Thymus (tissue), 11 donors: ENCODE measurements around the gene TMEM106A. TPM values are rescaled to one million over a fixed set of nuclear protein-coding genes. Genes with fewer than 3 reads are reported as not detected.

ENCODE experiments used
- DNase-seq, 9 donors: peaks; one replicate each; pipeline ENCODE4 v3.0.0-alpha.2; 2013; ENCODE audit warnings: low spot score in 9 of 9, low read depth in 6 of 9, missing footprints in 1 of 9
- H3K27ac ChIP-seq, 2 donors: one replicate each; pipeline ENCODE4 v1.5.1; 2013; ENCODE audit warnings: control low read depth in 1 of 2, low read depth in 1 of 2, low read length in 1 of 2, mild to moderate bottlenecking in 1 of 2, moderate library complexity in 1 of 2
- H3K27me3 ChIP-seq, 2 donors: one replicate each; pipeline ENCODE4 v1.5.1; 2013; ENCODE audit warnings: low read length in 1 of 2; ENCODE audit not compliant: control insufficient read depth in 2 of 2, insufficient read depth in 1 of 2
- H3K36me3 ChIP-seq, 2 donors: one replicate each; pipeline ENCODE4 v1.5.1; 2013; ENCODE audit warnings: low read length in 1 of 2, mild to moderate bottlenecking in 1 of 2, moderate library complexity in 1 of 2; ENCODE audit not compliant: control insufficient read depth in 2 of 2, insufficient read depth in 2 of 2
- H3K4me1 ChIP-seq, 2 donors: one replicate each; pipeline ENCODE4 v1.5.1; 2013; ENCODE audit warnings: low read length in 2 of 2; ENCODE audit not compliant: control insufficient read depth in 2 of 2, insufficient read depth in 2 of 2
- H3K4me3 ChIP-seq, 2 donors: one replicate each; pipeline ENCODE4 v1.5.1; 2013; ENCODE audit warnings: low read length in 2 of 2, control low read depth in 1 of 2, mild to moderate bottlenecking in 1 of 2
- H3K9me3 ChIP-seq, 2 donors: one replicate each; pipeline ENCODE4 v1.5.1; 2013; ENCODE audit warnings: low read length in 1 of 2, mild to moderate bottlenecking in 1 of 2; ENCODE audit not compliant: control insufficient read depth in 2 of 2, insufficient read depth in 1 of 2
- WGBS: extraction: QIAGEN DNeasy Blood & Tissue Kit; methylation state at CpG from one replicate; pipeline ENCODE4 v1.1.7; 2013; 5-methylcytosine and 5-hydroxymethylcytosine counted together
- polyA plus RNA-seq: library from polyadenylated mRNA; stranded (reverse); fragments of 200-250 nt; gene quantifications from one replicate; pipeline ENCODE4 v1.2.3, GENCODE V29; 2013
- total RNA-seq: library from RNA; stranded (reverse); fragments of 120-200 nt; gene quantifications from one replicate; pipeline ENCODE4 v1.2.4, GENCODE V29; 2013
- donor health status: healthy.

The TMEM106A gene
- total and polyA plus RNA-seq, 2 donors = 2.6 to 4.4 TPM

GRCh38 chr17:43211123-43211479 is 574 bp upstream of the TMEM106A start:
- peak in 1 of 9 donors; percentile 16 for DNase-seq
- Histone ChIP-seq H3K27me3 (no peaks in the 10 kb centered on the region), H3K4me3 (peak overlapping the region; percentile 57 to 68), H3K4me1 (peaks cover 21 to 26% of the 10 kb centered on the region in 2 donors), H3K36me3 (peaks cover 28 to 33% of the 10 kb centered on the region in 2 donors), H3K27ac (peak overlapping the region; percentile 21 to 63), H3K9me3 (no peaks in the 10 kb centered on the region)
- WGBS = 17% methylated on average over 2 of the region's 2 CpGs

GRCh38 chr17:43212641-43213490 is 1.2 kb downstream of the TMEM106A start:
- peak overlapping the region; percentile 57 to 68 for H3K4me3 ChIP-seq
- H3K9me3 ChIP-seq = no peaks in the 10 kb centered on the region
- DNase-seq = peak in 3 of 9 donors; percentile 32 to 56 (median 38)
- no peaks in the 10 kb centered on the region for H3K27me3 ChIP-seq
- H3K36me3 ChIP-seq = peaks cover 19 to 26% of the 10 kb centered on the region in 2 donors
- WGBS = 25% methylated on average over 7 of the region's 7 CpGs
- H3K27ac ChIP-seq = peak overlapping the region; percentile 34 to 74
- peaks cover 28 to 35% of the 10 kb centered on the region in 2 donors for H3K4me1 ChIP-seq

GRCh38 chr17:43213545-43213944 is 1.9 kb downstream of the TMEM106A start:
- H3K27ac ChIP-seq = peak overlapping the region in 1 of 2 donors; percentile 30
- H3K27me3 ChIP-seq = no peaks in the 10 kb centered on the region
- peaks cover 20 to 23% of the 10 kb centered on the region in 2 donors for H3K36me3 ChIP-seq
- H3K9me3 ChIP-seq = no peaks in the 10 kb centered on the region
- no peak overlapping the region for H3K4me3 ChIP-seq
- WGBS = 95% methylated on average over 2 of the region's 2 CpGs
- peaks cover 31 to 40% of the 10 kb centered on the region in 2 donors for H3K4me1 ChIP-seq
- no peak for DNase-seq

GRCh38 chr17:43215341-43215740 is 3.7 kb downstream of the TMEM106A start:
- no peak overlapping the region for H3K4me3 ChIP-seq
- H3K9me3 ChIP-seq = no peaks in the 10 kb centered on the region
- H3K4me1 ChIP-seq = peaks cover 31 to 40% of the 10 kb centered on the region in 2 donors
- H3K27me3 ChIP-seq = no peaks in the 10 kb centered on the region
- no peak overlapping the region for H3K27ac ChIP-seq
- peaks cover 10 to 13% of the 10 kb centered on the region in 2 donors for H3K36me3 ChIP-seq
- no peak for DNase-seq
- WGBS = 99% methylated on average over 3 of the region's 3 CpGs

GRCh38 chr17:43216369-43216761 is 4.7 kb downstream of the TMEM106A start:
- H3K9me3 ChIP-seq = no peaks in the 10 kb centered on the region
- H3K4me3 ChIP-seq = no peak overlapping the region
- DNase-seq = no peak
- over 99% methylated on average over 4 of the region's 4 CpGs for WGBS
- H3K27ac ChIP-seq = no peak overlapping the region
- H3K27me3 ChIP-seq = no peaks in the 10 kb centered on the region
- peaks cover 10 to 18% of the 10 kb centered on the region in 2 donors for H3K36me3 ChIP-seq
- H3K4me1 ChIP-seq = peaks cover 27 to 37% of the 10 kb centered on the region in 2 donors

- no peaks in the 10 kb centered on the region for H3K27me3 ChIP-seq
- peaks cover 27 to 34% of the 10 kb centered on the region in 2 donors for H3K4me1 ChIP-seq
- no peak for DNase-seq
- no peak overlapping the region for H3K27ac ChIP-seq
- H3K36me3 ChIP-seq = peaks cover 10 to 18% of the 10 kb centered on the region in 2 donors
- no peaks in the 10 kb centered on the region for H3K9me3 ChIP-seq
- H3K4me3 ChIP-seq = no peak overlapping the region
- WGBS = 97% methylated on average over 4 of the region's 4 CpGs
Observed at GRCh38 chr17:43216762-43217613, 5.3 kb downstream of the TMEM106A start.

- 93% methylated on average over 2 of the region's 2 CpGs for WGBS
- Histone ChIP-seq H3K4me1 (peaks cover 21 to 27% of the 10 kb centered on the region in 2 donors), H3K9me3 (no peaks in the 10 kb centered on the region), H3K27ac (peak overlapping the region in 1 of 2 donors; percentile 46), H3K4me3 (no peak overlapping the region), H3K27me3 (no peaks in the 10 kb centered on the region), H3K36me3 (peaks cover 10 to 18% of the 10 kb centered on the region in 2 donors)
- peak in 2 of 9 donors; percentile 41 to 58 for DNase-seq
Observed at GRCh38 chr17:43217614-43218087, 6.0 kb downstream of the TMEM106A start.

- H3K36me3 ChIP-seq = peaks cover 10 to 22% of the 10 kb centered on the region in 2 donors
- H3K9me3 ChIP-seq = no peaks in the 10 kb centered on the region
- 96% methylated on average over 2 of the region's 2 CpGs for WGBS
- peaks cover 10 to 14% of the 10 kb centered on the region in 2 donors for H3K4me1 ChIP-seq
- no peaks in the 10 kb centered on the region for H3K27me3 ChIP-seq
- H3K4me3 ChIP-seq = no peak overlapping the region
- H3K27ac ChIP-seq = no peak overlapping the region
- no peak for DNase-seq
Observed at GRCh38 chr17:43219001-43219400, 7.3 kb downstream of the TMEM106A start.
